Subcutaneous abdominal adipose tissue (tissue), 5 donors: ENCODE measurements around the gene TRIM62.
"Not testable (repeated sequence)": the region's sequence is repeated elsewhere in the genome, so short reads cannot be mapped to it uniquely, and the experiment has no call there.

ENCODE experiments used
- H3K27ac ChIP-seq: one replicate; pipeline ENCODE4 v1.7.0; 2013; ENCODE audit warnings: low read depth, mild to moderate bottlenecking, inconsistent platforms, low read length, moderate library complexity
- H3K27me3 ChIP-seq, 5 donors: one replicate each; pipeline ENCODE4 v1.7.0; 2013; ENCODE audit warnings: low read length in 5 of 5, inconsistent platforms in 1 of 5; ENCODE audit not compliant: control insufficient read depth in 5 of 5, insufficient read depth in 4 of 5
- H3K36me3 ChIP-seq, 5 donors: one replicate each; pipeline ENCODE4 v1.7.0; 2013; ENCODE audit warnings: low read length in 5 of 5; ENCODE audit not compliant: control insufficient read depth in 5 of 5, insufficient read depth in 5 of 5
- H3K4me1 ChIP-seq, 5 donors: one replicate each; pipeline ENCODE4 v1.7.0; 2013; ENCODE audit warnings: low read length in 5 of 5, mild to moderate bottlenecking in 3 of 5, moderate library complexity in 1 of 5; ENCODE audit not compliant: control insufficient read depth in 5 of 5, insufficient read depth in 5 of 5
- H3K4me3 ChIP-seq, 5 donors: one replicate each; pipeline ENCODE4 v1.7.0; 2013; ENCODE audit warnings: low read length in 5 of 5, low read depth in 1 of 5
- H3K9ac ChIP-seq, 5 donors: one replicate each; pipeline ENCODE4 v1.7.0; 2013; ENCODE audit warnings: low read length in 5 of 5, mild to moderate bottlenecking in 4 of 5, moderate library complexity in 3 of 5
- H3K9me3 ChIP-seq, 5 donors: one replicate each; pipeline ENCODE4 v1.7.0; 2013; ENCODE audit warnings: low read length in 5 of 5; ENCODE audit not compliant: control insufficient read depth in 5 of 5
- donor health status: healthy.
- donor health status: healthy.
- donor health status: healthy.
- donor health status: healthy.
- donor health status: healthy.

The TRIM62 gene

DNA sequence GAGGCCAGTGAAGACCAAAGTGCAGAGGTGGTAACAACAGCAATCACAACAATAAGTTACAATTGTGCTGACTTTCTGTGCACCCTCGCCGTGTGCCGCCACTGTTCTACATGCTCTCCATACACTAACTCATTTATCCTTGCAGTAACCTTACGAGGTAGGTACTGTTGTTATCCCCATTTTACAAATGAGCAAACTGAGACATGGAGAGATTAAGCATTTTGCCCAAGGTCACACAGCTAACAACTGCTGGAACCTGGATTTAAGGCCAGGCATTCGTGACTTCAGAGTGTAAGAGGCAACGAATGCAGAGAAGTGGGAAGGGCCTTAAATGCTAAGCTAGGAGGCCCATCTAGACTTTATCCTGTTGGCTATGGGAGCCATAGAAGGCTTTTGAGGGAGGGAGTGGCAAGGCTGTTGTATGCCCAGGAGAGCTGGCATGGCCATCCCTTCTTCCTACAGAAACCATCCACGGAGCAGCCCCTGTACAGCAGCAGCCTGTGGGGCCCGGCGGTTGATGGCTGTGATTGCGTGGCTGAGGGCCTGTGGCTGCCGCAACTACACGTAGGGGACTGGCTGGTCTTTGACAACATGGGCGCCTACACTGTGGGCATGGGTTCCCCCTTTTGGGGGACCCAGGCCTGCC lies 64.3 kb downstream of the TRIM62 start:
- Histone ChIP-seq H3K9ac (no peak overlapping the region), H3K27me3 (peaks cover 0 to 7% (median 4%) of the 10 kb centered on the region in 5 donors), H3K4me1 (no peaks in the 10 kb centered on the region), H3K27ac (no peak overlapping the region), H3K4me3 (no peak overlapping the region), H3K9me3 (no peaks in the 10 kb centered on the region), H3K36me3 (no peaks in the 10 kb centered on the region)

DNA sequence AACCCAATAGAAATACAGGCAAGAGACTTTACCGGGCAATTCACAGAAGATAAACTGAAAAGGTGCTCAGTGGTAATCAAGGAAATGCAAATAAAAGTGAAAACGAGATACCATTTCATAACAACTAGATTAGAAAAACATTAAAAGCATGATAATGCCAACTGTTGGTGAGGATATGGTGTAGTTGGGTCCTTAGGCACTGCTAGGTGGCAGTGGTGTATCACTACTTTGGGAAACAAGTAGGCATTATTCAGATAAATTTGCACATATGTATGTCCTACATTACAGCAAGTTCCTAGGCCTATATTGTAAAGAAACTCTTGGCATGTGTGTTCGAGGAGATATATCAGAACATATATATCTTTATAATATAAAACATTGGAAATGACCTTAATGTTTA lies 69.9 kb downstream of the TRIM62 start:
- Histone ChIP-seq H3K4me1 (no peaks in the 10 kb centered on the region), H3K4me3 (no peak overlapping the region), H3K27me3 (no peaks in the 10 kb centered on the region), H3K36me3 (no peaks in the 10 kb centered on the region), H3K9ac (no peak overlapping the region), H3K27ac (no peak overlapping the region), H3K9me3 (peaks cover 2 to 8% (median 6%) of the 10 kb centered on the region in 5 donors)

DNA sequence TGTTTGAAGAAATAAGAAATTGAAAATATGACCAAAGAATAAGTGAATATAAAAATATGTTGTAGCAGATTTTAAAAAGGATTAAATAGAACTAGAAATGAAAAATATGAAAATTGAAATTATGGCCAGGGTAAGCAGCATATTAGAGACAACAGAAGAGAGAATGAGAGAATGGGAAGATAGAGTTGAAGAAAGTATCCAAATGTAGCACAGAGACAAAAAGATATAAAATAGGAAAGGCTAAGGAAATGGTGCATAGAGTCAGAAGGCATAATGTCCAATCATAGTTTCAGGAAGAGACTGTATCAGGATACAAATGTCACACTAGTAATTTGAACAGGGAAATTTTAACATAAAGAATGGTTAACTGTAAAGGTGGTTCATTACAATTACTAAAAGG lies 71.4 kb downstream of the TRIM62 start:
- no peak overlapping the region for H3K27ac ChIP-seq
- no peak overlapping the region for H3K9ac ChIP-seq
- H3K9me3 ChIP-seq = peaks cover 2 to 8% (median 6%) of the 10 kb centered on the region in 5 donors
- H3K27me3 ChIP-seq = no peaks in the 10 kb centered on the region
- H3K36me3 ChIP-seq = no peaks in the 10 kb centered on the region
- no peak overlapping the region for H3K4me3 ChIP-seq
- no peaks in the 10 kb centered on the region for H3K4me1 ChIP-seq

GRCh38 chr1:33100119-33100415 lies 81.8 kb downstream of the TRIM62 start:
- not testable (repeated sequence) for H3K4me3 ChIP-seq, H3K9ac ChIP-seq, H3K27ac ChIP-seq, H3K4me1 ChIP-seq, H3K27me3 ChIP-seq, H3K9me3 ChIP-seq
- peaks cover 0 to 11% (median 6%) of the 10 kb centered on the region in 5 donors for H3K36me3 ChIP-seq

DNA sequence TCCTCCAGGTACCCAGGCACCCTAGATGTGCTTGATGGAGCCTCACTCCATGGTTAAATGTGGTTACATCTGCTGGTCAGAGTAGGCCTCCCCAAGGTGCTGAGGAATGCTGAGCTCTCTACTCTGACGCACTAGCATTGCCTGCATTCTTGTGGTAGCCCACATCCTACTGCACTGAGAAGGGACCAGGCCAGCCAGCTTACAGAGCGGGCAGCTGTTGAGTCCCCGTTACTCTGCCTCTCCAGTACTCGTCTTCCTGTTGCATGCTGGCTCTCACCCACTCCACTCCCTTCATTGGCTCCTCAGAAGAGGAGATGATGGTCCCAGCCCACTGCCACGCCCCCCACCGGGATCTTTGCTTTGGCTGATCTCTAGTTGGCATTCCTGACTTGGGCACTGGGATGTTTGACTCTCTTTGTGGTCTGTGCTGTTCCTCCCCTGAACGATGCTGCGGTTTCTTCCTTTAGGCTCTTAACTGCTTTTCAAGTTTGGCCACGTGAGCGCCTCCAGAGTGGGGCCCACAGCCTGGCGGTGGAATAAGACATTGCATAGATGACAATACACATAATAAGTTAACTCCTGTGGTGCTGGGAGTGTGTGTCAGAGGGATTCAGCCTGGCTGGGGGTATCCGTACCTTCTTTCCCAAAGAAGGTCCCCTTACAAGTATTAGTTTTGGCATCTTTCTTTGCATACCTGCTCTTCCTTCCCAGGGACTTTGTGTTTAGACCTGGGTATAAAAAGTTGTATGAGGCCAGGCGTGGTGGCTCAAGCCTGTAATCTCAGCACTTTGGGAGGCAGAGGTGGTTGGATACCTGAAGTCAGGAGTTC lies 82.3 kb downstream of the TRIM62 start:
- H3K9ac ChIP-seq = no peak overlapping the region
- peaks cover 0 to 11% (median 6%) of the 10 kb centered on the region in 5 donors for H3K36me3 ChIP-seq
- no peaks in the 10 kb centered on the region for H3K27me3 ChIP-seq
- no peak overlapping the region for H3K4me3 ChIP-seq
- H3K9me3 ChIP-seq = no peaks in the 10 kb centered on the region
- peaks cover 0 to 9% (median 0%) of the 10 kb centered on the region in 5 donors for H3K4me1 ChIP-seq
- no peak overlapping the region for H3K27ac ChIP-seq

DNA sequence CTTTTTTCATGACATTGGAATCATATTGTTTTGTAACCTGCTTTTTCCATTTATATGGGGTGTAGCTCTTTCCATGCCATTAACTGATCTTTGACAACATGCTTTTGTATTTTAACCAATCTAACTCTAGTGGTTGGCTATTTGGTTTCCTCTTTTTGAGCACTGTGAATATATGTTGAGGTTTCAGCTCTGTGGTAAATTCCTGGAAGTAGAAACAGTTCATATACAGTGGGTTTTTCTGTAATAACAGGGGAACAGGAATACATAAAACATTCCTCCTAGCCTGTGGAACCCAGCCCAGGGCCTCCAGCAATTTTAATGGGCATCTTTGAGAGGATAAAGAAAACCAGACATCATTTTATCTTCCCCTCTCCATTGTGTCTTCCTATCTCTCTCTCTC lies 83.5 kb downstream of the TRIM62 start:
- H3K36me3 ChIP-seq = peaks cover 0 to 11% (median 6%) of the 10 kb centered on the region in 5 donors
- H3K4me3 ChIP-seq = no peak overlapping the region
- H3K9ac ChIP-seq = no peak overlapping the region
- no peaks in the 10 kb centered on the region for H3K27me3 ChIP-seq
- peaks cover 0 to 9% (median 0%) of the 10 kb centered on the region in 5 donors for H3K4me1 ChIP-seq
- no peak overlapping the region for H3K27ac ChIP-seq
- H3K9me3 ChIP-seq = no peaks in the 10 kb centered on the region

DNA sequence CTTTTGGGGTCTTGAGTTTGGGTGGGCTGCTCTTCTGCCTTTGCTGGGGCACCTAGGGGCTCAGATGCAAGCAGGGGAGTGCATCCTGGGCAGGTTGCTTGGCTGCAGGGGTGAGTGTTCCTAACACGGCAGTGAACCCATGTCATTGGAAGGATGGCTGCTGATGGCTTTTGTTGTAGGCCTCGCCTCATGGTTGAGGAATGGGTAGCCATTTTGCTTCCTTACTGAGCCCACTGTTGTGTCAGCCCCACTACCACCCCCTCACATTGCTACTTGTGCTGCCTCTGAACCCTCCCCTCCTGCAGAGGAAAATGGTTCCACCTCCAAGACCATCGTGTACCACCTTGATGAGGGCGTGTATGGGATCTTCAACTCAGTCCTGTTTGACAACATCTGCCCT lies 84.1 kb downstream of the TRIM62 start:
- H3K4me3 ChIP-seq = no peak overlapping the region
- H3K27ac ChIP-seq = no peak overlapping the region
- H3K4me1 ChIP-seq = peaks cover 0 to 9% (median 0%) of the 10 kb centered on the region in 5 donors
- no peak overlapping the region for H3K9ac ChIP-seq
- H3K9me3 ChIP-seq = no peaks in the 10 kb centered on the region
- no peaks in the 10 kb centered on the region for H3K27me3 ChIP-seq
- peaks cover 0 to 11% (median under 1%) of the 10 kb centered on the region in 5 donors for H3K36me3 ChIP-seq

DNA sequence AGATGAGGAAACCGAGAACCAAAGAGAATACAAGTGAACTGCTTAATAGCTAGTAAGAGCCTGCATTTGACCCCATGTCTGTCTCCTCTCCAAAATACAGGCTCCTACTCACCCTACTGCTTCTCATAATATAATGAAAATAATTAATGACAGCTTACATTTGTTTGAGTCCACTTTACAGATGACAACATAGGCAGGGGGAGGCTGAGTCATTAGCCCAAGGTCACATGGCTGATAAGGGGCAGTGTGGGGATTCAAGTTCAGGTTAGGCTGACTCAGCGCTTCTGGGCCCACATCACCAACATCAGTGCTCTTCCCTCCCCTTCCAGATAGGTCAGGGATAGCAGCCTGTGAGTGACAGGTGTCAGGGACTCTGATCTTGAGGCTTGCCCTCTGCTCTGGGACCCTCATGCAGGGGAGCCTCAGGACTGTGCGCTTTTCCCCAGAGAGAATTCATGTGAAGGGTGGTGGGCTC lies 84.7 kb downstream of the TRIM62 start:
- Histone ChIP-seq H3K9me3 (no peaks in the 10 kb centered on the region), H3K4me1 (peaks cover 0 to 9% (median 0%) of the 10 kb centered on the region in 5 donors), H3K27ac (no peak overlapping the region), H3K27me3 (no peaks in the 10 kb centered on the region), H3K9ac (no peak overlapping the region), H3K4me3 (no peak overlapping the region), H3K36me3 (peaks cover 0 to 11% (median 0%) of the 10 kb centered on the region in 5 donors)

- peaks cover 0 to 7% (median 0%) of the 10 kb centered on the region in 5 donors for H3K36me3 ChIP-seq
- H3K4me3 ChIP-seq = no peak overlapping the region
- H3K4me1 ChIP-seq = peaks cover 0 to 5% (median 0%) of the 10 kb centered on the region in 5 donors
- no peak overlapping the region for H3K9ac ChIP-seq
- no peak overlapping the region for H3K27ac ChIP-seq
- no peaks in the 10 kb centered on the region for H3K27me3 ChIP-seq
- H3K9me3 ChIP-seq = no peaks in the 10 kb centered on the region
These were observed 85.4 kb downstream of the TRIM62 start for GRCh38 chr1:33096363-33097005.
